ES-I3 (cell line): Measurements from ENCODE around the gene GLIS1.

ENCODE experiments used
- H3K36me3 ChIP-seq: 2 replicates; pipeline ENCODE4 v1.6.1; 2013; ENCODE audit warnings: mild to moderate bottlenecking, low read length, control low read depth, moderate library complexity; ENCODE audit not compliant: insufficient read depth
- H3K4me1 ChIP-seq: 2 replicates; pipeline ENCODE4 v1.6.1; 2013; ENCODE audit warnings: mild to moderate bottlenecking, control low read depth, low read length; ENCODE audit not compliant: insufficient read depth
- H3K9ac ChIP-seq: 2 replicates; pipeline ENCODE4 v1.6.1; 2013; ENCODE audit warnings: low read depth, mild to moderate bottlenecking, low read length, moderate library complexity
- H3K9me3 ChIP-seq: 2 replicates; pipeline ENCODE4 v1.6.1; 2013; ENCODE audit warnings: mild to moderate bottlenecking, low read length, moderate library complexity; ENCODE audit not compliant: control insufficient read depth, insufficient read depth

The GLIS1 gene

DNA sequence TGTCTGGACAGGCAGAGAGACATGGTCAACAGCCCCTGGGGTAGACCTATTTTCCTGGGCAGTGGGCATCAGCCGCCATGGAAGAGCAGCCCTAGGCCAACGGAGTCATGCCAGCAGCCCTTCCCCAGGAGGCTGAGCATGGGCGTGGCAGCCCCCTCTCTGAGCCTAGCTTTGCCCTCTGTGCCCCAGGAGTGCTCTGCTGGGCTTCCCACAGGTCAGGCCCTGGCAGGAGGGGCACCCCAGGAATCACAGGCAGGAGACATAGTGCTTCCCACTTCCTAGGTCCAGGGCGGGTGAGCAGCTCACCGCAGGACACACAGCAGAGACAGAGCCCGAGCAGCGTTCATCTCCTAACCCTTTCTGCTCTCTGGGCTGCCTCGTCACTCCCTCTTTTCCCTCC is 132.8 kb downstream of the GLIS1 start:
- peaks cover 11% of the 10 kb centered on the region for H3K9me3 ChIP-seq
- no peaks in the 10 kb centered on the region for H3K36me3 ChIP-seq
- no peaks in the 10 kb centered on the region for H3K4me1 ChIP-seq
- no peak overlapping the region for H3K9ac ChIP-seq

DNA sequence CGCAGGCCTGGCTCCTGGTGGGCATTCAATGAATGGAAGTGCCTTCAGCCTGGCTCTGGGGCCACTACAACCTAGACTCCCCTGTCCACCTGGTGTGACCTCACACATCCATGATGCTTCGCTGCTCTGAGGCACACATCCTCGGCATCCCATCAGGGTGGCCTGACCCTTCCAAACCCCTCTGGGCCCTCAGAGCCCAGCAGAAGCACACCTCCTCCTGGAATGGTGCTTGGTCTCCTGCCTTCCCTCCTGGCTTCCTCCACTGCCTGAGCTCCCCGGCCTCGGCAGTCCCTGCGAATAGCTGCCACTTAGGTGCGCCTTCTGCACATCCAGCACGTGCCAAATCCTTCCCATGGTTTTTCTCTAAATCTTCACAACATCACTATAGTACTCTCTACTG is 133.8 kb downstream of the GLIS1 start:
- Histone ChIP-seq H3K36me3 (no peaks in the 10 kb centered on the region), H3K9me3 (0 out of 2 replicates have a peak, but pooled peaks cover 6% of the 10 kb centered on the region), H3K4me1 (no peaks in the 10 kb centered on the region), H3K9ac (no peak overlapping the region)

DNA sequence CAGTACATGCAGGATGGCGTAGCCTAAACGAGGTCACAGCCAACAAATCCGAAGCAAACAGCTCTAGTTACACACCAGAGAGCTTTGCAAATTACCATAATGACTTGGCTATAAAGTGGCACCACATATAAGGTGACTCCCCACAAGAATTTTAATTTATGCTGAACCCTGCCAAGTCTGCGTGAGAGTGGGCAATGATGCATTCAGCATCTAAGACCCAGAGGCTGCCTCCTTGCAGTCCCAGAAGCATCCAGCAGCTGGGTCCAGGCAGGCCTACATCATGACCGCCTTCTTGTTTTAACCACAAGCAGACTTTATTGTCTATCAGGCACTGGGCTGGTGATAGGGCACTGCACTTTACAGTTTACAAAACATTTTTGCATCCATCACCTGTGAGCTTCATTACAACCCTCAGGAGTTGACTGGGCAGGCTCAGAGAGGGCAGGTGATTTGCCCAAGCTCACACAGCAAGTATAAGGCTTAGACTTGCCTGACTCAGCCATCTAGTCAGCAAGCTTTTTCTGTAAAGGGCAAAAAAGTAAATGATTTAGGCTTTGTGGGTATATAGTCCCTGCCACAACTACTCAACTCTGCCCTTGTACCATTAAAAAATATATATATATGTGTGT is 134.6 kb downstream of the GLIS1 start:
- H3K9ac ChIP-seq, result no peak overlapping the region
- no peaks in the 10 kb centered on the region for H3K9me3 ChIP-seq
- no peaks in the 10 kb centered on the region for H3K4me1 ChIP-seq
- no peaks in the 10 kb centered on the region for H3K36me3 ChIP-seq

DNA sequence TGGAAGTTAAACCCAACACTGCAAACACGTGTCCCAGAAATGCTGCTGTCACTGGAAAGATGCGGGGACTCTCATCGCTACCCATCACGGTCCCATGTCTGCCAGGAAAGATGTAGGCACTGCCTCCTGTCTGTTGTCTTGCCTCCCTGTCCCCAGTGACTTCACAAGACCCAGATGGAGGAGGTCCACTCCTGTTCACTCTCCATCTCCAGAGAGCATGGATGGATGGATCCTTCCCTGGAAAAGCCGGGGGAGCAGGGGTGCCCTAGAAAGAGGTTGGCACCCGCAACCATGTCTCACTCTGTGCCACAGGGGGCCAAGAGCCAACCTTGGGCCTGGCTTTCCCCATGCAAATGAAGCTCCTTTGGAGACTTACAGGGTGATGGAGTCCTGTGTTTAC is 135.5 kb downstream of the GLIS1 start:
- Histone ChIP-seq H3K9me3 (no peaks in the 10 kb centered on the region), H3K36me3 (no peaks in the 10 kb centered on the region)

DNA sequence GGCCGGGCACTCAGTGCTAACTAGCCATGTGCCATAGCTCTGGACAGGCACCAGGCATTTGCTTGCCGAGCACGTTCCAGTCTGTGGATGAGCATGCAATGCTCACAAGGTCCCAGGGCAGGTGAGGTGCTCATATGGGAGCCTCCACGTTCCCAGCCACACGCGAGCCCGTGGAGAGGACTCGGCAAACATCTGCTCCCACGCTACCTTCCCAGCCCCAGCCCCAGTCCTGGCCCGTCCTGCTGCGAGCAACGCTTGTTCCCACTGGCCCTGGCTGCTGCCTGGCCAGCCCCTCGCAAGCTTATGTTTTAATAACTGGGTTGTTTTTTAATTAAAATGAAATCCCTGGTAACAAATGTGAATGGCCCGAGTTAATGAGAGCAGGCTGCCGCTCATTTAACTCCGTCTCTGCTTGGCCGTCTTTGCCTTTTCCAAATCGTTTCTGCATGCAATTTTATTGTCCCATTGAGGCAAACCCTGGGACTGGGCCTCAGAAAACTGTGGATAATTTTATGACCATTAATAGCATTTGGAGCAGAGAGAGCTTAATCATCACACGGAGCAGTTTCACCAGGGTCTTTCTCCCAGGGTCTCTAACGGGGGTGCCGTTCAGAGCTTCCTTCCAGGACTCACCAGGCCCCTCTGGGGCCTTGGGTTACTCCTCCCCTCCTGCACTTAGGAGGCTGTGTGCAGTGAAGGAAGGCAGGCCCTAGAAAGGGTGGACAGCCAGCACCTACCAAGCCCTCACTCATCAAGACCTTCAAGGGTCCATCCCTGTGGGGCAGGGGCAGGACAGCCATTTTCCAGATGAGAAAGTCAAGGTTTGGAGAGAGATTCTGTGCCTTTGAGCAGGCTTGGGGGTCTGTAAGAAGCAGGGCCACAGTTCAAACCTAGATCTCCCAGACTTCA is 136.8 kb downstream of the GLIS1 start:
- Histone ChIP-seq H3K36me3 (no peaks in the 10 kb centered on the region), H3K4me1 (no peaks in the 10 kb centered on the region), H3K9ac (no peak overlapping the region), H3K9me3 (no peaks in the 10 kb centered on the region)

More for the DNA sequence above, 135.5 kb downstream of the GLIS1 start:
- Histone ChIP-seq H3K9ac (no peak overlapping the region), H3K4me1 (no peaks in the 10 kb centered on the region)

DNA sequence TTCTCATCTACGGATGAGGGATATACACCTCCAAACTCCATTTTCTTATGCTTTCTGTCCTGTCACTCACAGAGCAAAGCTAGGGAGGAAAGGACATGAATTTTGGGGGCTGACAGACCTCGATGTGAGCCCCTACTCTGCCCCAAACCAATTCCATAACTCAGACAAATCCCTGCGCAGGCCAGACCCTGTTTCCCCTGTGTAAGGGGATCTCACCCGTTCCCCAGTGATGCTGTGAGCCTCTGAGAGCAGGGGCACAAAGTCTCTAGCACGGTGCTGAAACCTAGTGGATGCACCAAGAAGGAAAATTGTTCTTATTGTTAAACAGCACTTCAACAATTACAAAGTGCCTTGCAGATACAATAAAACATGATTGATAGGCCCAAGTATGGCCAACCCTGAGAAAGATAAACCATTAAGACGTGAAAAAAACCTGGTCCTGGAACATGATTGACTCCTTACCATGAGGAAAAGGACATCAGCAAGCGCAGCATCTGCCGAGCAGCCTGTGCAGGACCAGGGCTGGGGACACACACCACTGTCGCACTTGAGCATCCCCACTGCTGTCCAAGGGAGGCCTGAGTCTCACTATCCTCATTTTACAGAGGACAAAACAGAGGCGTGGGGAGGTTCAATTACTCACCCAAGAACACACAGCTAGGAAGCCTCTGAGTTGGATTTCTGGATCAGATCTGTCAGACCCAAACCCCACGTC is 137.8 kb downstream of the GLIS1 start:
- Histone ChIP-seq H3K9ac (no peak overlapping the region), H3K4me1 (no peaks in the 10 kb centered on the region), H3K9me3 (no peaks in the 10 kb centered on the region), H3K36me3 (no peaks in the 10 kb centered on the region)

DNA sequence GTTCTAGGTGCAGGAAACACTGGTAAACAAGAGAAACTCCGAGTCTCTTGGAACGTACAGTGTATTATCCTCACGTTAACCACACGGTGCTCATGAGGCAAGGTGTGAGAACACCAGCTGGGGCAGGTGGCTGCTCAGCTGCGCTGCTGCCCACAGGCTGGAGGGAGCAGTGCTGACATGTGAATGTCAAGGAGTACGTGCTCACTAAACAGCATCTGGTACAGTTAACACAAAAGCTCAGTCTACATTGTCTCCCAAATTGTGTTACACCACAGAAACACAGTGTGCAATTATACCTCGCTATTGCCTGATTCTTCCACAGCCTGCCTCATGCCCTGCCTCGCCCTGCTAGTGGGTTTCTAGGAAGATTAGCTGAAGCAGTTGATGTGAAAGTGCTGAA is 138.4 kb downstream of the GLIS1 start:
- Histone ChIP-seq H3K9me3 (no peaks in the 10 kb centered on the region), H3K4me1 (no peaks in the 10 kb centered on the region), H3K9ac (no peak overlapping the region), H3K36me3 (no peaks in the 10 kb centered on the region)

DNA sequence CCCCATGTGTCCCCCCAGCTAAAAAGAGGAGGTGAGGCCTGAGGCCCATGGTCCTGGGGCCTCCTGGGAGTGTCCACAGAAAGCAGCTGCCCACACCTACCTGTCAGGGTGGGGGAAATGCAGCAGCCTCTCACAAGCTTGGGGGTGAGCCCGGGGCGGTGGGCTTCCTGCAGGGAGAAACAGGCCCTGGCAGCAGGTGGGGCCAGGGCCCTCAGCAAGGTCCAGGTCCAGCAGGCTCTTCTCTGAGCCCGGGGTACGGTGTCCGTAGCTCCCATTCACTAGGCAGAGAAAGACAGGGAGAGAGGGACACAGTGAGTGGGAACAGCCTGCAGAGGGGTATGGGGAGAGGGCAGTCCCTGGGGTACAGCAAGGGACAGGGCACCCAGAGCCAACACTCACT is 139.0 kb downstream of the GLIS1 start:
- Histone ChIP-seq H3K4me1 (no peaks in the 10 kb centered on the region), H3K36me3 (no peaks in the 10 kb centered on the region), H3K9ac (no peak overlapping the region), H3K9me3 (no peaks in the 10 kb centered on the region)

DNA sequence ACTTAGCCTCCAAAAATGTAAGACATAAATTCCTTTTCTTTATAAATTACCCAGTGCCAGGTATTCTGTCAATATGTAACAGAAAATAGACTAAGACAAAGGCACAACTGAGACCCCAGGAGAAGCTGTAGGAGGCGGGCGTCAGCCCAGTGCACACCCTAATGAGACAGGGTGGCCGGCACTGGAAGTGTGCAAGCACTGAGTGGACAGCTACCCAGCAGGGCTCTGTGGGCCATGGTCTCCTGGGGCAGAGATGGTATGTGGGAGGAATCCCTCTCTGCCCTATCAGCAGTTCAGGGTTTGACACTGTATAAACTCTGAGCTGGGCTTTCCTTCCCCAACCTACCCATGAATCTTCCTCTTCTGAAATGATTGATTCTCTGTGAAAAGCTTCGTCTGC is 139.5 kb downstream of the GLIS1 start:
- Histone ChIP-seq H3K9ac (no peak overlapping the region), H3K4me1 (no peaks in the 10 kb centered on the region), H3K9me3 (no peaks in the 10 kb centered on the region), H3K36me3 (no peaks in the 10 kb centered on the region)

DNA sequence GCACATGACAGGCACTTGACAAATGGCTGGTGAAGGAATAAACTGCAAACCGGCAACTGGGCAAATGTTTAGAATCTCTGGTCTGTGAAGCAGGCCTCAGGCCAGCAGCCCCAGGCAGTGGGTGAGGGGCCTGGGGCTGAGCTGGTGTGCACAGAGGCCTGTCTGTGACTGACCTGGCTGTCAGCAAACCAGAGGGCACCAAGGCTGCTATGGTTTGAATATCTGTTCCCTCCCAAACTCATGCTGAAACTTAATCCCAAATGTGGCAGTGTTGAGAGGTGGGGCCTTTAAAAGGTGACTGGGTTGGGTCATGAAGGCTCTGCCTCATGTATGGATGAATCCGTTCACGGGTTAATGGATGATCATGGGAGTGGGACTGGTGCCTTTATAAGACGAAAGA is 140.0 kb downstream of the GLIS1 start:
- H3K36me3 ChIP-seq, result no peaks in the 10 kb centered on the region
- no peak overlapping the region for H3K9ac ChIP-seq
- no peaks in the 10 kb centered on the region for H3K9me3 ChIP-seq
- no peaks in the 10 kb centered on the region for H3K4me1 ChIP-seq

DNA sequence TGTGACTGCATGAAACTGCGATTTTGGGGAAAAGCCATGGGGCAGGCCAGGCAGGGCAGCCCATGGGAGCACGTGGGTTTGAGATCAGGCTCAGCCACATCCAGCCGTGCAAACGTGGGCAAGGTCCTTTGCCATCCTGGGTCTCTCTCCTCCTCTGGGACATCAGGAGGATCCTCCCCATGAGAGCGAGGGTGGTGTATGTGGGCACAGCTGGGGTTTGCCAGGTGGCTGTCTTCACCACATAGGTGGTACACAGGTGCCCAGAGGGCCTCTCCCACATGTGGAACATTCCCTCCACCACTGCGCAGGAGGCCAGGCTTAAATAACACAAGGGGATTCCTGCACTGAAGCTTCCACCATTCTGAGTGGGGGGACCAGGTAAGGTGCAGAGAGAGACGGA is 143.1 kb downstream of the GLIS1 start:
- H3K36me3 ChIP-seq, result no peaks in the 10 kb centered on the region
- H3K4me1 ChIP-seq, result no peaks in the 10 kb centered on the region
- H3K9ac ChIP-seq, result no peak overlapping the region
- no peaks in the 10 kb centered on the region for H3K9me3 ChIP-seq

DNA sequence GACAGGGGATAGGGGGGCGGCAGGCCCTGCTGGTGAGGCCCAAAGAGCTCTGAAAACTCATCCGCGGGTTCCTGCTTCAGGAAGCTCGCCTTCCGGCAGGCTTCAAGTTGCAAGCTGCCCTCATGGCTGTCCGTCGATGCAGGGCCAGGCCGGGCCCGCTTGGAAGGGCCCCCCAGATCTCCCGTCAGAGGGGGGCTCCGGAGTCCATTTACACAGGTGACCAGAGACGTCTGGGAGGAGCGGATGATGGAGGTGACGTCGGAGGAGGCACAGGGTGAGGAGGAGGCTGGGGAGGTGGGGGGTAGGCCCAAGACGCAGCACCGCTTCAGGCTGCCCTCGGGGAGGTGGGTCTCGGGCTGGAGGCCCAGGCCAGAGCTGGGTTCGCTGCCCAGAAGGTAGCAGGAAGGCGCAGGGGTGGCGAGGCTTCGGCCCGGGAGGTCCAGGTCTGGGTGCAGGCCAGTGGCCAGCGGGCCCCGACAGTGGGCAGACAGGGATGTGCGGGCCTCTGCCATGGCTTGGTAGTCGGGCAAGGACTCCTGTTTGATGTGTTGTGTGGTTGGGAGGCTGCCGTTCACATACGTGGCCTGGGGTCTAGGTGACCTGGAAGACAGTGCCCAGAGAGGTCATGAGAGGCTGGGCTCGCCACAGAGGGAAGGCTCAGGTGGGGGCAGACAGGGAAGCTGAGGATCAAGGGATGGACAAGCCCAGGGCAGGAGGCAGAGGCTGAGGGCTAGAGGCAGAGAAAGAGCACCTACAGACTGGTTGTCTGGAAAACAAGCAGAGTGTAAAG is 144.4 kb downstream of the GLIS1 start:
- Histone ChIP-seq H3K9ac (no peak overlapping the region), H3K9me3 (no peaks in the 10 kb centered on the region), H3K4me1 (no peaks in the 10 kb centered on the region), H3K36me3 (no peaks in the 10 kb centered on the region)

DNA sequence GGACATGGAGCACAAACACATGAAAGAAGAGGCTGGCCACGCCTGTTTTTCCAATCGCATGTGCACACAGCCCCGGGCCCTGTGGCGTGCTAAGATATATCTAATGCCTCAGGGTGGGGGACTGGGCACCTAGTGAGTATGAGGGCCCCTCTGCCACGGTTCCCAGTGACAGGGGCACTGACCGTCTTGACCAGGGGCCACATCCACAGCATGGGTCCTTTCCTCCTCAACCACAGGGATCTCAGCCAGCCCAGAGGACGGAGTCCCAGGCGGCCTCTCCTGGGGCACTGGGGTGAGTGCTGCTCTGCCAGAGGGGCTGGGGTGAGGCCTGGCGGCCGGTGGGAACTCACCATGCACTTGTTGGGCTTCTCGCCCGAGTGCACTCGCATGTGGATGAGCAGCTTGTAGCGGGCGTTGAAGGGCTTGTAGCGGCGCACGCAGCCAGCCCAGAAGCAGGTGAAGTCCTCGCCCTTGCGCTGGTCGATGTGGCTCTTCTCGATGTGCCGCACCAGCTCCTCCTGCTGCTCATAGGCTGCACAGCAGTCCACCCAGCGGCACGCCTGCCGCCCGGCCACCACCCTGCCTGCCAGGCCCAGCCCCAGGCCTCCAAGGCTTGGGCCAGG is 145.1 kb downstream of the GLIS1 start:
- H3K4me1 ChIP-seq, result no peaks in the 10 kb centered on the region
- H3K9me3 ChIP-seq, result no peaks in the 10 kb centered on the region
- H3K36me3 ChIP-seq, result no peaks in the 10 kb centered on the region
- H3K9ac ChIP-seq, result no peak overlapping the region
